Left forelimb (tissue), 1 donor: Measurements from ENCODE around the gene CAB39L.

Experiments
- DNase-seq: peaks from one replicate; pipeline ENCODE4 v3.0.0-alpha.2; 2018; ENCODE audit warnings: low spot score

Gene CAB39L

DNA sequence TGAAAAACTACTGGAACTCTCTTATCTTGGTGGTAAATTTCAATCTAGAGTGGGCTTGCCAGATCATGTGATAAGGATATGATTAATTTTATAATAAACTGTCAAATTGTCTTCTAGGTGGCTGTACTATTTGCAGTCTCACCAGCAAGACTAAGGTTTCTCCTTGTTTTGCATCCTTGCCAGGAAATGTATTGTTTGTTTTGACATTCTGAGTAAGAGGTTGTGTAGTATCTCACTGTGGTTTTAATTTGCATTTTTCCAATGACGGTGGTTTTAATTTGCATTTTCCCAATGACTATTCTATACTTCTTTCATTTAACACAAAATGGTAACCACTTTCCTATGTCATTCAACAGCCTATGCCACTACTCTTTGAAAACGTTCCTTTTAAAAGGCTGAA is 2.0 kb downstream of the CAB39L start:
- no peak for DNase-seq

- no peak for DNase-seq
Measured at GRCh38 chr13:49441312-49441711, 2.6 kb downstream of the CAB39L start.

DNA sequence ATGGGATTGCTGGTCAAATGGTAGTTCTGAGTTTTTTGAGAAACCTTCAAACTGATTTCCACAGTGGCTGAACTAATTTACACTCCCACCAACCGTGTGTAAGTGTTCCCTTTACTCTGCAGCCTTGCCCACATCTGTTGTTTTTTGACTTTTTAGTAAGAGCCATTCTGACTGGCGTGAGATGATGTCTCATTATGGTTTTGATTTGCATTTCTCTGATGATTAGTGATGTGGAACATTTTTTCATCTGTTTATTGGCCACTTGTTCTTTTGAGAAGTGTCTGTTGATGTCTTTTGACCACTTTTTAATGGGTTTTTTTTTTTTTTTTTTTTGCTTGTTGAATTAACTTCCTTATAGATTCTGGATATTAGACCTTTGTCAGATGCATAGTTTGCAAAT is 4.3 kb downstream of the CAB39L start:
- DNase-seq = no peak

GRCh38 chr13:49437705-49438104 is 6.2 kb downstream of the CAB39L start:
- no peak for DNase-seq

DNA sequence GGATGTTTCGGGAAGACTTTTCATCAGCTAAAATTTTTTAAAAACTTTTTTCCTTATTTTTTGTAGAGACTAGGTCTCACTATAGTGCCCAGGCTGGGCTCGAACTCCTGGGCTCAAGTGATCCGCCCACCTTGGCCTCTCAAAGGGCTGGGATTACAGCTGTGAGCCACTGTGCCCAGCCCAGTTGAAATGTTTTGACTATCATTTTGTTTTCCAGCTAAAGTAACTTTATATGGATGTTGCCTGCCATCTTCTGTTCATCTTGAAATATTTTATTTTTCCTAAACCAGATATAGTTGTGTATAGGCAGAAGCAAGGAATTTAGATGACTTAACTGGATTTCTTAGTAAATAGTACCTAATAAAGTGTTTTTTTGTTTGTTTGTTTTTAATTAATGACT is 7.0 kb downstream of the CAB39L start:
- DNase-seq = no peak

- no peak for DNase-seq
Measured at GRCh38 chr13:49435992-49436391, 7.9 kb downstream of the CAB39L start.

- DNase-seq = no peak
Measured at GRCh38 chr13:49429121-49429520, 14.7 kb downstream of the CAB39L start.

- DNase-seq = no peak
Measured at GRCh38 chr13:49428041-49428763, 15.7 kb downstream of the CAB39L start.

DNA sequence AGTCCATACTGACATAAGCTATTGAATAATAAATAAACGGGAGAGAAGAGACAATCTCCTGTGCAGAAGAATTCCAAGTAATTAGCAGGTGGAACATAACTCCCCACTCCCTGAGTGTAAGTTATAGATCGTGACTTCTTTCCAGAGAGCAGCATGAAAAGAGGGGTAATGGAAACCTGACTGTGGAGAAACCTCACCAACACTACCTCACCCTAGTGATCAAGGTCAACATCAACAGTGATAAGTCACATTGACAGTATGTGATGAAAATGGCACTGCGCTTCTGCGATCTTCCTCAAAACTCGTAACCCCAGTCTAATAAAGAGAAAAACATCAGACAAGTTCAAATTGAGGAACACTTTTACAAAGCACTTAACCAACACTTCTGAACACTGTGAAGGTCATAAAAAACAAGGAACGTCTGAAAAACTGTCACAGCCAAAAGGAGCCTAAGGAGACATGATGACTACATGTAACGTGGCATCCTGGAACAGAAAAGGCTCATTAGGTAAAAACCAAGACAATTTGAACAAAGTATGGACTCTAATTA is 19.8 kb downstream of the CAB39L start:
- DNase-seq = no peak

- no peak for DNase-seq
Measured at GRCh38 chr13:49421391-49421790, 22.5 kb downstream of the CAB39L start.

DNA sequence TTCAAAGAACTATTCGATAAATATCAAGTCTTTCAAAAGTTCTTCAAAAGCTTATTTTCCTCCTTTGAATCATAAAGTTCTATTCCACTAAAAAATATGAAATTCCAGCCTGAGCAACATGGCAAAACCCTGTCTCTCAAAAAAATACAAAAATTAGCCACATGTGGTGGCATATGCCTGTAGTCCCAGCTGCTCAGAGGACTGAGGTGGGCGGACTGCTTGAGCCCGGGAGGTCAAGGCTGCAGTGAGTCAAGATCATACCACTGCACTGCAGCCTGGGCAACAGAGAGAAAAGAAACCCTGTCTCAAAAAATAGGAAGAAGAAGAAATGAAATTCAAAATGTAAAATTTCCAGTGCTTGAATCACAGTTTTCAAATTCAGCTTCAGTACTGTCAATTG is 24.6 kb downstream of the CAB39L start:
- DNase-seq = no peak

DNA sequence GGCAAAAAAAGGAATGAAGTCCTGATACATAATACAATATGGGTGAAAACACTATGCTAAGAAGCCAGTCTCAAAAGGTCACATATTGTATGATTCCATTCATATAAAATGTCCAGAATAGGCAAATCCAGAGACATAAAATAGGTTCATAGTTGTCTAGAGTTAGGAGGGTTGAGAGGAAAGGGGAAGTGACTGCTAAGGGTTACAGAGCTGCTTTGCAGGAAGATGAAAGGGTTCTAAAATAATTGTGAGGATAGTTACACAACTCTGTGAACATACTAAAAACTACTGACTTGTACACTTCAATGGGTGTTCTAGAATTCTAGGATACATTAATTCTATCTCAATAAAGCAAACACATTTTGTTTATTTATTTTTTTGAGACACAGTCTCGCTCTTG is 25.7 kb downstream of the CAB39L start:
- DNase-seq = no peak

- no peak for DNase-seq
Measured at GRCh38 chr13:49417161-49417560, 26.7 kb downstream of the CAB39L start.

- no peak for DNase-seq
Measured at GRCh38 chr13:49412749-49413148, 31.1 kb downstream of the CAB39L start.

DNA sequence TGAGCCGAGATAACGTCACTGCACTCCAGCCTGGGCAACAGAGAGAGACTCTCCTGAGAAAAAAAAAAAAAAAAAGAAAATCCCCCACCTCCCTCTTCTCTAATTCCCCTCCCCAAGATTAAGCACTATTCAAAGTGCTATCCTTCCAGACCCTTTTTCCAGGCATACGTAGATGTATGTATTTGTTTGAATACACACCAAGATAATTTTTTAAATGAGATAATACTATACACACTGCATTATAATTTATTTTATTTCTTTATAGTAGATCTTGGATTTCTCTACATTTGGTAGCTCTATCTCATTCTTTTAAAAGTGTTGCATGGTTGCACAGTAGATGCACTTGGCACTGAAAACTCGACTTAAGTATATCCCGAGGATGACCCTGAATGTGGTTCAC is 32.5 kb downstream of the CAB39L start:
- no peak for DNase-seq

GRCh38 chr13:49410477-49410876 is 33.4 kb downstream of the CAB39L start:
- DNase-seq = no peak

- DNase-seq = no peak
Measured at GRCh38 chr13:49410006-49410405, 33.9 kb downstream of the CAB39L start.

- no peak for DNase-seq
Measured at GRCh38 chr13:49409008-49409407, 34.9 kb downstream of the CAB39L start.

DNA sequence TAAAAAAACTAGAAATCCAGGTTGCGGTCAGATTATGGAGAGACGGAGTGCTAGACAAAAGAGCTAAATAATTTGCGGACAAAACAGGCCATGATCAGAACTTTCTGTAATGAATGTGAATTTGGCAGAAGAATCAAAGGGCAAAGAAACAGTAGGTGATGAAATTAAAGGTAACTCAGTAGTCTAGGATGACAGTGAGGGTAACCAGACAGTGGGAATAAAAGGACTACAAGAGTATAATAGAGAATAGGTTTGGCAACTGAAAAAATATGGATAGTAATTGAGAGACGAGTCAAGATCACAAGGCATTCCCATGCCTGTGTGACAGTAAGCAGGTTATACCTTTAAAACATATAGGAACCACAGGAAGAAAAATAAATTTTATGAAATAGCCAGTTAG is 35.9 kb downstream of the CAB39L start:
- DNase-seq = no peak

- DNase-seq = no peak
Measured at GRCh38 chr13:49407068-49407467, 36.8 kb downstream of the CAB39L start.

GRCh38 chr13:49404703-49405020 is 39.2 kb downstream of the CAB39L start:
- no peak for DNase-seq

GRCh38 chr13:49403996-49404702 is 39.7 kb downstream of the CAB39L start:
- no peak for DNase-seq

GRCh38 chr13:49400755-49401659 is 42.9 kb downstream of the CAB39L start:
- no peak for DNase-seq
